Right cardiac atrium (tissue), 5 donors: ENCODE results near the gene SERGEF. TPM values are rescaled to one million over a fixed set of nuclear protein-coding genes. Genes with fewer than 3 reads are reported as not detected.

Experiments
- ATAC-seq, 2 donors: fragments of 200-7000 bp; cut with Tn5 transposase; one replicate each; pipeline versions ENCODE4 v1.8.0 to v1.9.1; 2020; ENCODE audit warnings: moderate library complexity in 2 of 2, mild to moderate bottlenecking in 1 of 2
- DNase-seq, 3 donors: peaks; one replicate each; pipeline ENCODE4 v3.0.0-alpha.2; 2020
- H3K27ac ChIP-seq: one replicate; pipeline ENCODE4 v1.5.1; 2013; ENCODE audit warnings: mild to moderate bottlenecking, low read length, control low read depth, moderate library complexity
- H3K27me3 ChIP-seq: one replicate; pipeline ENCODE4 v1.6.1; 2013; ENCODE audit not compliant: control insufficient read depth, insufficient read depth
- H3K4me1 ChIP-seq: one replicate; pipeline ENCODE4 v1.6.1; 2013; ENCODE audit warnings: low read length; ENCODE audit not compliant: control insufficient read depth, insufficient read depth
- H3K4me3 ChIP-seq: one replicate; pipeline ENCODE4 v1.5.1; 2013; ENCODE audit warnings: low read length, control low read depth
- H3K9me3 ChIP-seq: one replicate; pipeline ENCODE4 v1.6.1; 2013; ENCODE audit warnings: low read length; ENCODE audit not compliant: control insufficient read depth
- WGBS: extraction: QIAGEN DNeasy Blood & Tissue Kit; methylation state at CpG from one replicate; pipeline ENCODE4 v1.1.7; 2013; 5-methylcytosine and 5-hydroxymethylcytosine counted together
- intact Hi-C, 4 donors: fragments of 100-400 bp; cut with DNase I; formaldehyde crosslinking; loops; one replicate each; pipeline versions ENCODE4 v1.11.0 to v1.14.0; 2022 to 2023
- polyA plus RNA-seq: library from polyadenylated mRNA; stranded (reverse); fragments of 200-250 nt; gene quantifications from one replicate; pipeline ENCODE4 v1.2.3, GENCODE V29; 2013
- total RNA-seq, 4 donors: library from RNA; stranded (reverse); fragmentation: NEBNext Ultra II Directional; extraction: Animal tissue kit (Norgen Biotek cat#: 25700); gene quantifications; one replicate each; pipeline ENCODE4 v1.2.1, GENCODE V29; 2021
- donor health status: healthy with polysubstance abuse.
- donor health status: DM: no; HTN: yes; CAD: no.
- donor health status: DM: no; HTN: no; CAD: no.
- donor health status: DM: no; HTN: yes; CAD: no; lungs with severe emphysema.
- donor health status: DM: yes; HTN: yes; CAD: no.

SERGEF gene
- total and polyA plus RNA-seq, 5 donors: 30.8 to 44.7 (median 31.6) TPM

DNA sequence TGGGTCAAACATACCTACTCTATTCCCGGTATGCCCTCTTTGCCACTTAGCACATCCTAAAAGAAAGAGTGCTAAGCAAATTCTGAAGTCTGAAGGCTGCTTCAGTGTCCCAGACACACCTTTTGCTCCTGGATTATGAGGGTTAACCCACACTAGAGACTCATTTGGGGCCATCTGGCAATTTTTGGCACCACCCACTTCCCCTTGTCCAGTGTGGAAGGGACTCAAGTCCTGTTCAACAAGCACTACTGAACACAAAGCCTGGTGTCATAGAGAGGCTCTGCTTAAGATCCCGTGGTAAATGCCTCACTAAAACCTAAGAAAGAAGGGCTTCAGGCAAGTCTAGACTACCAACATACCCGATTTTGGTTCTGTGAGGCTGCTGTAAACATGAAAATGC, 85.8 kb downstream of the SERGEF start:
- Histone ChIP-seq H3K4me1 (peaks cover 7% of the 10 kb centered on the region), H3K4me3 (no peak overlapping the region), H3K27me3 (no peaks in the 10 kb centered on the region), H3K9me3 (no peaks in the 10 kb centered on the region), H3K27ac (no peak overlapping the region)
- DNase-seq: no peak
- WGBS: 84% methylated on average over 3 of the region's 3 CpGs
- no peak for ATAC-seq
- intact Hi-C loops: no loop called here

DNA sequence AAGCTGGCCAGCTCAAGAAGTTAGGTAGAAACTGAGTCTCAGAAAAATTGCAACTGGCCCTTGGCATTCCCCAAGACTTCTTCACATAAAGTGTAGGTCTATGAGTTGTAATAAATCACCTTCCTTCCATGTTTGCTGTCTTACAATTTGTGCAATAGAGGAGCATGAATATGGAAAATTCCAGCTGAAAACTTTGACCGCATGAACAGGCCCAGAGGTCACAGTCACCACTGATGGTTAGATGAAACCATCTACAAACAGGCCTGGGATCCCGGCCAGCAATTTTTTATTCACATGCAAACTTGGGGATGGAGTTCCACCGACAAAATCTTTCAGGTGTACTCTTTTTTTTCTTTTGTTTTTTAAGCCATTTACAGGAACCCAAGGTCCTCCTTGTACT, 88.1 kb downstream of the SERGEF start:
- no peaks in the 10 kb centered on the region for H3K9me3 ChIP-seq
- no peak for ATAC-seq
- no peaks in the 10 kb centered on the region for H3K27me3 ChIP-seq
- WGBS: 95% methylated on average over 3 of the region's 3 CpGs
- DNase-seq: no peak
- H3K27ac ChIP-seq: no peak overlapping the region
- intact Hi-C loops: no loop called here
- peaks cover 7% of the 10 kb centered on the region for H3K4me1 ChIP-seq
- no peak overlapping the region for H3K4me3 ChIP-seq

DNA sequence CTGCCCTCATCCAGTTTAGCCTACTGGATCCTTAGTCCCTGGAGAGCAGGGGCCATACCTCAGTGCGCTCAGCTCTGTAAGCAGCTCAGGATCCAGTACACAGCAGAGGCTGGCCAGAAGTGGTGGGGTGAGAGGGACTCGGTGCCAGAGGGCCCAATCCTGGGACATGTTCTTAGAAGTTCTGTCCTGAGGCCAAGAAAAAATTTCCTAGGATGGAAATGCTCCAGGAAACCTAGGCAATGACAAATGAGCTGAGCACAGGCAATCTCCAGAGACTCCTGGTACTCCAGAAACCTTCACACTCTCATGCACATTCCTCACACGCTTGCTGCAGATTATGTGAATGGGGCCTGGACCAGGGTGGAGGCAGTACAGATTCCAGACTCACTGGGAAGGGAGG, 89.6 kb downstream of the SERGEF start:
- H3K4me1 ChIP-seq: peaks cover 7% of the 10 kb centered on the region
- intact Hi-C loops: no loop called here
- H3K27me3 ChIP-seq: no peaks in the 10 kb centered on the region
- no peaks in the 10 kb centered on the region for H3K9me3 ChIP-seq
- WGBS: 42% methylated on average over 3 of the region's 3 CpGs
- H3K4me3 ChIP-seq: no peak overlapping the region
- H3K27ac ChIP-seq: peak overlapping the region; percentile 25
- peak; percentile 89 to 96 for ATAC-seq
- DNase-seq: peak; percentile 22 to 64 (median 64)

DNA sequence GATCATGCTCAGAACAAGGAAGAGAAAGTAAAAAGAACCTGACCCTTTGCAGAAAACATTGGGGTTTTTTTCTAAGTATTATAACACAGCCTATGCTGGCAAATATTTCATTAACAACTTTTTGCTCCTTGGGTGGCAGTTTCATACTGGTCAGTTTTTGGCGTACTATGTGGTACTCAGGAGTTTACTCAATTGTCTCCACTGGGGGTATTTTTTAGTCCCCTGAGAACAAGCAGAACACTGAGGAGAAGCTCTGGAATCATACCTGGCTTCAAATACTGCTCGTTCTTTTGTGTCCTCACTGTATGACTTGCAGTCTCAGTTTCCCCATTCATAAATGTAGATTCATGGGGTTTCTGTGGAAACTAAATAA, 90.4 kb downstream of the SERGEF start:
- Histone ChIP-seq H3K9me3 (no peaks in the 10 kb centered on the region), H3K27ac (no peak overlapping the region), H3K4me1 (peaks cover 5% of the 10 kb centered on the region), H3K27me3 (no peaks in the 10 kb centered on the region), H3K4me3 (no peak overlapping the region)
- intact Hi-C loops: no loop called here
- ATAC-seq: no peak
- no peak for DNase-seq
- WGBS: 21% methylated on average over 2 of the region's 2 CpGs

DNA sequence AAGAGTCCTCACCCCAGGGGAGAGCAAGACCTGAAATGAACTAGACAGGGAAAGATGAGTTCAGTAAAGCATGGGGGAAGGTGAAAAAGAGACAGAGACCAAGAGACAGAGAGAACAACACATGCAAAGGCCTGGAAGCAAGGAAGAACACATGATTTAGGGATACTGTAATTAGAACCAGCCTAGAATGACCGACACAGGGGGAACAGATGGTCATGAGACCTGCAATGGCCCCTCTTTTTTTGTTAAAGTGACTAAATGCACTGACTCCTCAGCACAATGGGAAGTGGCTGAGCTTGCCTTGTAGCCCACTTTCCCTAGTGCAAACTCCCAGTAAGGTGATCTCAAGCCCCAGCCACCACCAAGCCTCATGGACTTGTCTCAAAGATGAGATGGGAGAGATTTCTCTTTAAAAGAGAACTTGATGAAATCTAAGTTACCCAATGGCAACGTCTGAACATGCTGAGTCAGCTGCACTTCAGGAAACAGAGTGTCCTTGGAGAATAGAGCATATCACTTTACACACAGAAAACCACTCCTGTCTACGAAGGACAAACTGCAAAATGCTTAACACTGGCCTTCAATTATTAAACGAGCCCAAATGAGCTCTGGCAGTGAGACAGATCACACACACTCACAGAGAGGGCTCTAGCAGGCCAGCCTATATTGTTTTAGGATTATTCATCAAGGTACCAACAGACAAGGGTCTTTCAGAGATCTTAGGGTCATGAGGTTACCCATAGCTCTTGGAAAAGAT, 91.0 kb downstream of the SERGEF start:
- no peak overlapping the region for H3K27ac ChIP-seq
- peak in 1 of 2 donors; percentile 24 for ATAC-seq
- WGBS: 33% methylated on average over 4 of the region's 4 CpGs
- H3K9me3 ChIP-seq: no peaks in the 10 kb centered on the region
- H3K27me3 ChIP-seq: no peaks in the 10 kb centered on the region
- intact Hi-C loops: no loop called here
- no peak overlapping the region for H3K4me3 ChIP-seq
- no peak for DNase-seq
- peaks cover 5% of the 10 kb centered on the region for H3K4me1 ChIP-seq

DNA sequence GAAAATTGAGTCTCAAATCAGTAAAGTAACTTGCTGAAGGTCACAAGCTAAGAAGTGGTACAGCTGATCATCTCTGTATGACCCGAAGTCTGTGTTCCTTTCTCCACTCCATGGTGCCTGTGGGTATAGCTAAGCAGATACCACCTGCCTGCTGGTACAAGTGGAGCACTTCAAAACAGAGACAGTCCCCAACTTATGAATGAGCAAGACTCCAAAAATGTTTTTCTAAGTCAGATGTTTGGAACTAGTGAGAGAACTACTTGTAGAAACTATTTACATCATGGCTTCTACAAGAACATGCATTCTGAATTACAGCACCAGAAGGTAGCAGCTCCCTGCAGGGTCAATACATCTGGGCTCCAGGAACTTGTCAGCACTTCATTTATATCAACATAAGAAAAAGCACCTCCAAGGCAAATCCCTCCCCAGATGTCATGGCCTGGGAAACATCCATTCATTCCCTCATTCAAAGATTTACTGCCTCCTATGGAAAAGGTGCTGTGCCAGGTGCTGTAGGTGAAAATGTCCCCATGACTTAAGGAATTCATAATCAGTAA, 94.7 kb downstream of the SERGEF start:
- ATAC-seq (no peak), DNase-seq (no peak)
- peaks cover 2% of the 10 kb centered on the region for H3K4me1 ChIP-seq
- H3K27ac ChIP-seq: no peak overlapping the region
- no peaks in the 10 kb centered on the region for H3K27me3 ChIP-seq
- WGBS: 92% methylated on average over 1 of the region's 1 CpG
- intact Hi-C loops: no loop called here
- H3K4me3 ChIP-seq: no peak overlapping the region
- H3K9me3 ChIP-seq: no peaks in the 10 kb centered on the region

DNA sequence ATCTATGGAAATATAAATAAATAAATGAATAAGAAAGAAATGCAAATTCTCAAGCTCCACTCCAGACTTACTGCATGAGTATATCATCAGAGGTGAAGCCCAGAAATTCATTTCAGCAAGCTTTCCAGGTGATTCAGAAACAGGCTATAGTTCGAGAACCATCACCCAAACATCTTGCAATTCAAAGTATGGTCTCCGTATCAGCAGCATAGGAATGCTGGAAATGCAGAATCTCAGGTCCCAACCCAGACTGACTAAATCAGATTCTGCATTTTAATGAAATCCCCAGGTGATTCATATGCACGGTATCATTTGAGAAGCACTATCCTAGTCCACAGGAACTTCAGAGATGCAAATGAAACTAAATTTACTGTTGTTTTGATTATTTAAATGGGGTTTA, 95.3 kb downstream of the SERGEF start:
- intact Hi-C loops: no loop called here
- ATAC-seq (no peak), DNase-seq (no peak)
- Histone ChIP-seq H3K27ac (no peak overlapping the region), H3K27me3 (no peaks in the 10 kb centered on the region), H3K4me3 (no peak overlapping the region), H3K9me3 (no peaks in the 10 kb centered on the region), H3K4me1 (no peaks in the 10 kb centered on the region)
- WGBS: 92% methylated on average over 3 of the region's 3 CpGs

DNA sequence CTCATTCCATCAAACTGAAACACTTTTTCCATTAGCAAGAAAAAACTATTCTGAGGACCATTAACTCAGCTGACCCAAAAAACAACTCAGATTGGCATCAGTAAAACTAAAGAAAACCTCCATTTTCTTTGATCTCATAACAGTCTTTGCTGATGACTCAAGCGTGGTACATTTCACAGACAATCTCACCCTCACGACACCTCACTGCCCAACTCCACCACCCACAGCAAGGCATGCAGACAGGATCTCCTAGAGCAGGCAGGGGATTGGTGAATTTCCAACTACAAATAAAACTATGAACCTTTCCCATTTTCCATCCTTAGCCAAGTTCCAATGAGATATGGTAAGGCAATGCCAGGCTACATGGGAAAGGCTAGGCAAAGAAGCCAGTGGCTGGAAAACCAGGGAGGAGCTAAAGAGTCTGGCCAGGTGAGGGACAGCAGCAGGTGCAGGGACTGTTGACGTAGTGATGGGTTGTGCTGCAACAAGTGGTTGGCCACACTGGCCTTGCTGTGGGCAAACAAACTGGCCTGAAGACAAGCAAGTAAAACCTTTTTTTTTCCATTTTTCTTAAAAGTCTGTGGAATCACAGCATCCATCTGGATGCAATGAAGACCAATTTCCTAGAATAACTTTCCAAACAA, 97.2 kb downstream of the SERGEF start:
- WGBS: 97% methylated on average over 3 of the region's 3 CpGs
- ATAC-seq (no peak), DNase-seq (no peak)
- intact Hi-C loops: no loop called here
- Histone ChIP-seq H3K9me3 (no peaks in the 10 kb centered on the region), H3K4me3 (no peak overlapping the region), H3K27ac (no peak overlapping the region), H3K4me1 (no peaks in the 10 kb centered on the region), H3K27me3 (no peaks in the 10 kb centered on the region)

DNA sequence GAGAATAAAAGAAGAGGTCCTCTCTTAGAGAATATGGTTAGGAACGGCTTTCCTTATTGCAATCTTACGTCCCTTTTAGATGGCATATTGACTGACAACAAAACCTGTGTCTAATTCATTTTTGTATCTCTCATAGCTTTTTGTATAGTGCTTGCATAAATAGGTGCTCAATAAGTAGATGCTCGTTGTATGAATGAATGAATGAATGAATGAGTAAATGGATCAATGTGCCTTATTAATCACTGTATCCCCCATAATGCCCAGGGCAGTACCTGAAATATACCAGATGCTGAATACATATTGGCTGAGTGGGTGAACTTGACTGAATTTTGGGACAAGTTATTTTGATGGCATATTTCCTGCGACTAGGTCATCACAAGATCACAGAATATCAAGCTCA, 97.9 kb downstream of the SERGEF start:
- Histone ChIP-seq H3K4me3 (no peak overlapping the region), H3K9me3 (no peaks in the 10 kb centered on the region), H3K27ac (no peak overlapping the region), H3K4me1 (no peaks in the 10 kb centered on the region), H3K27me3 (no peaks in the 10 kb centered on the region)
- ATAC-seq: no peak
- 98% methylated on average over 4 of the region's 4 CpGs for WGBS
- DNase-seq: no peak
- intact Hi-C loops: no loop called here

DNA sequence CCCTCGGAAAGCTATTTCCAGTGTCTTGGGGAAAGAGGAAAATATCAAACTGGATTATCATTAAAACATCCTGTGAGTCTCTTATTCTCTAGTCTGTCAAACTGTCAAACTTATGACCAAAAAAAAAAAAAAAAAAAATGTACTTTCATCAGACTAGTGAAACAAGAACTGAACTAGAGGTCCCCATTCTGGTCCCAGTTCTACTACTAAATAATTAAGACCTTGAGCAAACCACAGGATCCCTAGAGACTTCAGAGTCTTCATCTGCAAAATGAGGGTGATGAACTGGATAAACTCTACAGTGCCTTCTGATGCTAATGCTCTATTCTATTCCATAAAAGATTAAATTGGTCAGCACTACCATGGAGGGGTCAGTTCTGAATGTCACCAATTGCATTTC, 105.8 kb downstream of the SERGEF start:
- H3K27ac ChIP-seq: no peak overlapping the region
- H3K4me3 ChIP-seq: no peak overlapping the region
- intact Hi-C loops: no loop called here
- H3K4me1 ChIP-seq: no peaks in the 10 kb centered on the region
- no peak for DNase-seq
- WGBS: 96% methylated on average over 1 of the region's 1 CpG
- ATAC-seq: no peak
- H3K27me3 ChIP-seq: no peaks in the 10 kb centered on the region
- H3K9me3 ChIP-seq: no peaks in the 10 kb centered on the region

DNA sequence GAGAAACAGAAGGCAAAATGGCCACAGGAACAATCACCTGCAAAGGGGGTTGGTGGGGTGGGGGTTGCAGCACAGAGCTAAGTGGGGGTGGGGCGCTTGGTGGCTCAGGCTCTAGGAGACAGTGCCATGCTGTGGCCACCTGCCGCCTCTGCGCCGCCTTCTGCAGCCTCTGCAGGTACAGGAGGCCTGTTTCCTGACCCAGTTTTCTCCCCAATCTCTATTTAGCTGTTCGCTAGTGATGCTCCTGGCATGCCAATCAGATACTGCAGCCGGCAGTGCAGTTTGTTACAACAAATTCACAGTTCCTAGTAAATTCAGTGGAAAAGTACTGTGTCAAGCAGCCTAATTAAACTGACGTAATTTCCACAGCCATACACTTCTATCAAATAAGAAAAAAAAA, 106.4 kb downstream of the SERGEF start:
- DNase-seq (no peak), ATAC-seq (peak in 1 of 2 donors; percentile 40)
- no peaks in the 10 kb centered on the region for H3K27me3 ChIP-seq
- 77% methylated on average over 7 of the region's 7 CpGs for WGBS
- H3K4me3 ChIP-seq: no peak overlapping the region
- intact Hi-C loops: no loop called here
- H3K27ac ChIP-seq: no peak overlapping the region
- H3K9me3 ChIP-seq: no peaks in the 10 kb centered on the region
- H3K4me1 ChIP-seq: no peaks in the 10 kb centered on the region
